ENCODE measurements around the gene SLX4IP.

- TF ChIP-seq CTCF (IDR thresholded peaks at IDR 0.05) (no peak), POLR2A (IDR thresholded peaks at IDR 0.05) (no peak)
These were observed 60.1 kb downstream of the SLX4IP start for GRCh38 chr20:10495173-10495572.

All from prostate gland (tissue), 2 donors.